Measurements from ENCODE around the gene MTHFD1L.

DNA sequence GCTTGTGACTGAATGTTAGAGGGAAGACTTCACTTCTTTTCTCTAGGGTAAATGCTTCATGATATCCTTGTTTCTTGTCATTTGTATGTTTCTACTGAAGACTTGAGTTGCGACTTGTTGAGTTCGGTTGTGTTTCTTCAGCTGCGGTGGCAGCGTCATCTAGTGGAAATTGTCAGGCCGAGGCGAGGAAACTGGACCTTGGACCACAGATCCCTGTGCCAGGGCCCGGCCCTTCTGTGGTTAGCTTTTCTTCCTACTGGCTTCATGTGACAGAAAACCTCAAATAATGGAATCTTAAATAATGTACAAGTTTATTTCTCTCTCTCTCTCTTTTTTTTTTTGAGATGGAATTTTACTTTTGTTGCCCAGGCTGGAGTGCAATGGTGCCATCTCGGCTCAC lies 12.4 kb downstream of the MTHFD1L start:
- TF ChIP-seq, protein P1, sequence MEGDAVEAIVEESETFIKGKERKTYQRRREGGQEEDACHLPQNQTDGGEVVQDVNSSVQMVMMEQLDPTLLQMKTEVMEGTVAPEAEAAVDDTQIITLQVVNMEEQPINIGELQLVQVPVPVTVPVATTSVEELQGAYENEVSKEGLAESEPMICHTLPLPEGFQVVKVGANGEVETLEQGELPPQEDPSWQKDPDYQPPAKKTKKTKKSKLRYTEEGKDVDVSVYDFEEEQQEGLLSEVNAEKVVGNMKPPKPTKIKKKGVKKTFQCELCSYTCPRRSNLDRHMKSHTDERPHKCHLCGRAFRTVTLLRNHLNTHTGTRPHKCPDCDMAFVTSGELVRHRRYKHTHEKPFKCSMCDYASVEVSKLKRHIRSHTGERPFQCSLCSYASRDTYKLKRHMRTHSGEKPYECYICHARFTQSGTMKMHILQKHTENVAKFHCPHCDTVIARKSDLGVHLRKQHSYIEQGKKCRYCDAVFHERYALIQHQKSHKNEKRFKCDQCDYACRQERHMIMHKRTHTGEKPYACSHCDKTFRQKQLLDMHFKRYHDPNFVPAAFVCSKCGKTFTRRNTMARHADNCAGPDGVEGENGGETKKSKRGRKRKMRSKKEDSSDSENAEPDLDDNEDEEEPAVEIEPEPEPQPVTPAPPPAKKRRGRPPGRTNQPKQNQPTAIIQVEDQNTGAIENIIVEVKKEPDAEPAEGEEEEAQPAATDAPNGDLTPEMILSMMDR (IDR thresholded peaks at IDR 0.05): peak in 1 of 6 experiments; percentile 21
- no peak for TF ChIP-seq POLR2A (IDR thresholded peaks at IDR 0.05)
